HG02763 (cell line): ENCODE measurements around the gene HIF1A.

Experiments used
- ATAC-seq: cut with Tn5 transposase; IDR thresholded peaks from one replicate; pipeline ENCODE4 v1.9.1; 2021; ENCODE audit warnings: mild to moderate bottlenecking, moderate library complexity; ENCODE audit not compliant: unreplicated experiment

HIF1A gene

DNA sequence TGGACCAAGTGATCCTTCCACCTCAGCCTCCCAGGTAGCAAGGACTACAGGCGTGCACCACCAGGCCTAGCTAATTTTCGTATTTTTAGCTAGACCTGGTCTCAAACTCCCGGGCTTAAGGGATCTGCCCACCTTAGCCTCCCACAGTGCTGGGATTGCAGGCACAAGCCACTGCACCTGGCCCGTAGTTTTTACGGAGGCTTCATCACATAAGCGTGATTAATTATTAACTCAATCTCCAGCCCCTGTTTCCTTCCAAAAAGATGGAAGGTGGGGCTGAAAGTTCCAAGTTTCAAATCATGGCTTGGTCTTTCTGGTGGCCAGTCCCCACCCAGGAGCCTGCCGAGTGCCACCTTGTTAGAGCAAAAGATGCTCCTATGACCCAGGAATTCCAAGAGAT is 22.5 kb upstream of the HIF1A start:
- ATAC-seq: no peak

DNA sequence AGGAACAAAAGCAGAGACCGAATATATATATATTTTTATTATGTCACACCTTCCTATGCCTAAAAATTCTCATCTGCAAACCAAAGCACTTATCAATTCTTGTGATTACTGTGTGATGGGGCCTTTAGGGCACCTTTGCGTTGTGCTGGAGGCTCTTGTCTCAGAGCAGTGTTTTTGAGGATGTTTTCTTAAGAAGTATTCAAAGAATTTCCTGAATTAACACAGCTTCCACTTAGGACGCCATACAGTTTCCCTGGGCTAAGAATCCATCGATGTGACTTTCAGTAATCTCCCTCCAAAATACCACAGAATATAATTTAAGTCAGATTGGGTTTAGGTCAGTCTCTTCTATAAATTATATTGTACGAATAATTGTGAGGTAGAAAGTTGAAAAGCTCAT is 22.0 kb upstream of the HIF1A start:
- no peak for ATAC-seq

GRCh38 chr14:61675291-61675690 is 20.0 kb upstream of the HIF1A start:
- no peak for ATAC-seq

DNA sequence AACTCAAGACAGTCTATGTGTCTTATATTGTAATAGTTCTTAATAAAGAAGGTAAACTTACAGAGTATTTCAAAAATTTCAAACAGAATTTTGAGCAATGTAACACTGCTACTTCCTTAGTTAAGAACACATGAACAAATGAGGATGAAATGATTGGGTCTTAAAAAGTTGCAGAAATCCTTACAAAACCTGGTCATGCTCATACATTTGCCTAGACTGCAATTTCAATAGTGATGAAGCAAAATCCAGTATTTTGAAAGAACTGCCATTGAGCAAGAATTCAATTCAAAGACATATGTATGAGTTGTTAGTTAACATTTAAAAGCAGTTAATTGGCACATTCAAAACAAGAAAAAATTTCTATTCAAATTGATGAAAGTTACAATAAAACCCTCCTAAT is 17.8 kb upstream of the HIF1A start:
- no peak for ATAC-seq

GRCh38 chr14:61678975-61679374 is 16.3 kb upstream of the HIF1A start:
- no peak for ATAC-seq

- no peak for ATAC-seq
These were observed 13.9 kb upstream of the HIF1A start for GRCh38 chr14:61681413-61681812.

GRCh38 chr14:61683108-61683507 is 12.2 kb upstream of the HIF1A start:
- no peak for ATAC-seq

DNA sequence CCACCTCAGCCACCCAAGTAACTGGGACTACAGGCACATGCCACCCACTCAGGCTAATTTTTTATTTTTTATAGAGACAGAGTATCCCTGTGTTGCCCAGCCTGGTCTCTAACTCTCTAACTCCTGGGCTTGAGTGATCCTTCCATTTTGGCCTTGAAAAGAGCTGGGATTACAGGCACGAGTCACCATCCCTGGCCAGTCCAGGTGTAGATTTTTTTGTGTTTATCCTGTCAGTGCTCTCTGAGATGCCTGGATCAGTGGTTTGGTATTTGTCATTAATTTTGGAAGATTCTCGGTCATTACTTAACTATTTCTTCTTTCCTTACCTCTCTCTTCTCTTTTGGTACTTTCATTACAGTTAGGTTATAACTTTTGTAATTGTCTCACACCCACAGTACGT is 5.3 kb upstream of the HIF1A start:
- ATAC-seq: no peak

DNA sequence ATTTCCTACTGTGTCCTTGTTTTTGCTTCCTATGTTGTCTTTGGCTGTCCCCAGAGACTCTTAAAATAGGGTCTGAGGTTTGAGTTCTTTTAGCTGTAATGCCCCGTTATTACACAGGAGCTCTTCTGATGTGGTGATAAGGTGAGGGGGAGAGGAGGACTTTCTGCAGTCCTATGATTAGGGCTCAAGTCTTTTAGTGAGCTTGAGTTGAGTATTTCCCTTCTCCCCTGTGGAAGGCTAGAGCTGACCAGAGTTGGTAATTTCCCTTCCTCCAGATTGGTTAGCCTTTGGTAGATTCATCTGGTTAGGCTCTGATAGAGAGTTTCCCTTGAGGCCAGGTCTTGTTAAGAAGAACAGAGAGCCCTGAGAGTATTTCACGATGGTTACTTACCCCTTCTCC is 4.3 kb upstream of the HIF1A start:
- ATAC-seq: no peak

- no peak for ATAC-seq
These were observed 3.8 kb upstream of the HIF1A start for GRCh38 chr14:61691495-61691894.

GRCh38 chr14:61694039-61694438 is 1.3 kb upstream of the HIF1A start:
- no peak for ATAC-seq

- ATAC-seq: peak; percentile 7
These were observed 598 bp downstream of the HIF1A start for GRCh38 chr14:61695695-61696527.

GRCh38 chr14:61696753-61697318 is 1.5 kb downstream of the HIF1A start:
- ATAC-seq: no peak

DNA sequence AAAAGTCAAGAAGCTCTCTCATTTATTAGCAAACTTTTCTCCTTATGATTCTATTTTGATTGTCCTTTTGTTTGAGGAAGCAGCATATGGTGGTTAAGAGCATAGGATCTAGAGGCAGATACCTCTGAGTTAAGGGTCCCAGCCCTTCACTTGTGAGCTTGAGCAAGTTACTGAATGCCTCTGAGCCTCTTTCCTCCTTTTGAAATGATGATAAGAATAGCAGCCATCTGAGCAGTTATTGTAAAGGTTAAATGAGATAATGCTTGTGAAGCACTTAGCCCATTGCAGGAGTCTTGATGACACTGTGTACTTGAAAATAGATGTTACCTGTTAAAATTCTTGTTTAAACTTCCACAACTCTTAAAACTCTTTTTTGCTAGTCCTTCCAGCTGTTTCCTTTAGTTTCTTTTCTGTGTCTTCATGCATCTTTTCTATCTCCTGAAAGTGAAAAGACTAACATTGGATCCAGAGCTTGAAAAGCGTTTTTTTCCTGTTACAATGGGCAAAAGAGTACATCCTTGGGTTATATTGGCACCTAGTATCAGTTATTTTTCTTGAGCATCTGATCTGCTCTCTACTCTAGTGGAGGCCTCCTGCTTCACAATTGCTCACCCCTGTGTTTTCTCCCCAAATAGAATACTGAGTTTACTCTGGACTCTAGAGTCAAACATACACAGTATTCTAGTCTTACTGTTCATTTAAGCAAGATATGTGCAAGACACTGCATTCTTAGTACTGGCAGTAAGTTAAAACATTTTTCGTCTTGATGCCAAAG is 3.1 kb downstream of the HIF1A start:
- ATAC-seq: no peak

DNA sequence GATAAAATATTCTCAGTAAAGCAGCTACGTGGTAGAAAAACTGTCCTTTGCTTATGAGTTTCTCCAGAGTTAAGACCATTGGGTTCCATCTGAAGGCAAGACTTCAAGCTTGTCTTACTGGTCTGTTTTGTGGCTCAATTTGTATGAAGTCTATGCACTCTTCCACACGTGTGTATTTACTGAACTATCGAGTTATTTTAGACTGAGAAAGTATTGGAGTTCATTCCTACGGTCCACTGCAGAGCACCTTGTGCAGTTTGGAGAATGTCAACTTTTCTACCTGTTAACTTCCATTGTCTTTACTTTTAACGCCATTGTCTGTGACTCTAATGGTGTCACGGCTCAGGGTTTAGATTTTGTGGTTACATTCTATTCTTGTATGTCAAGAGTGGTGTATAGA is 3.7 kb downstream of the HIF1A start:
- ATAC-seq: no peak

GRCh38 chr14:61700104-61700886 is 5.0 kb downstream of the HIF1A start:
- ATAC-seq: no peak

- no peak for ATAC-seq
These were observed 6.6 kb downstream of the HIF1A start for GRCh38 chr14:61701946-61702345.

GRCh38 chr14:61703342-61704129 is 8.2 kb downstream of the HIF1A start:
- ATAC-seq: no peak

GRCh38 chr14:61704554-61704953 is 9.2 kb downstream of the HIF1A start:
- no peak for ATAC-seq

GRCh38 chr14:61705017-61705416 is 9.7 kb downstream of the HIF1A start:
- ATAC-seq: no peak
